HepG2 (cell line): Measurements from ENCODE around the gene NIPAL4. TPM values are rescaled to one million over a fixed set of nuclear protein-coding genes. Genes with fewer than 3 reads are reported as not detected.

Experiments
- BCLAF1 ChIP-seq: fragments of 450-650 bp; IDR thresholded peaks from 2 replicates; pipeline ENCODE4 v1.6.1; 2017; ENCODE audit warnings: mild to moderate bottlenecking
- CSRNP2 ChIP-seq: sonication (generic); formaldehyde crosslinking; conservative IDR thresholded peaks from 2 replicates; pipeline ENCODE4 v1.8.0; 2022; ENCODE audit warnings: low read depth, missing genetic modification reagents
- FIP1L1 ChIP-seq: fragments of 200-400 bp; formaldehyde crosslinking; IDR thresholded peaks from 2 replicates; pipeline ENCODE4 v1.6.1; 2018; ENCODE audit warnings: low read depth, mild to moderate bottlenecking, low read length, moderate library complexity, borderline replicate concordance; ENCODE audit not compliant: insufficient read depth
- FOXM1 ChIP-seq: sonication (generic); formaldehyde crosslinking; IDR thresholded peaks from 2 replicates; pipeline ENCODE4 v1.5.0; 2020; ENCODE audit warnings: missing genetic modification reagents
- HCFC1 ChIP-seq: fragments of 150-350 bp; IDR thresholded peaks from 2 replicates; pipeline ENCODE4 v1.6.1; 2014; ENCODE audit warnings: low read depth, low read length
- IRF2 ChIP-seq: IDR thresholded peaks from 2 replicates; pipeline ENCODE4 v1.6.1; 2018; ENCODE audit warnings: missing genetic modification reagents, missing compliant biosample characterization
- NBN ChIP-seq: fragments of 450-650 bp; conservative IDR thresholded peaks from 2 replicates; pipeline ENCODE4 v1.6.1; 2017
- NR2F6 ChIP-seq, 2 experiments: IDR thresholded peaks; 2 replicates each; pipeline ENCODE4 v1.6.1; 2016; ENCODE audit warnings: antibody characterized with exemption in 1 of 2, mild to moderate bottlenecking in 1 of 2
- PAXIP1 ChIP-seq: sonication (generic); formaldehyde crosslinking; conservative IDR thresholded peaks from 2 replicates; pipeline ENCODE4 v1.4.0; 2020; ENCODE audit warnings: mild to moderate bottlenecking, missing genetic modification reagents, moderate library complexity
- PCBP1 ChIP-seq: fragments of 200-400 bp; formaldehyde crosslinking; IDR thresholded peaks from 2 replicates; pipeline ENCODE4 v1.6.1; 2017; ENCODE audit warnings: mild to moderate bottlenecking, low read depth, low read length, borderline replicate concordance
- RARA ChIP-seq: IDR thresholded peaks from 2 replicates; pipeline ENCODE4 v1.6.1; 2016; ENCODE audit warnings: missing genetic modification reagents, missing compliant biosample characterization
- REL ChIP-seq: sonication (generic); formaldehyde crosslinking; conservative IDR thresholded peaks from 2 replicates; pipeline ENCODE4 v1.8.0; 2022; ENCODE audit warnings: mild to moderate bottlenecking, missing genetic modification reagents, moderate library complexity
- SCMH1 ChIP-seq: sonication (generic); formaldehyde crosslinking; IDR thresholded peaks from 2 replicates; pipeline ENCODE4 v1.9.0; 2021; ENCODE audit warnings: missing genetic modification reagents, mild to moderate bottlenecking, borderline replicate concordance
- SRSF9 ChIP-seq: fragments of 200-400 bp; formaldehyde crosslinking; IDR thresholded peaks from 2 replicates; pipeline ENCODE4 v1.6.1; 2018; ENCODE audit warnings: borderline replicate concordance, mild to moderate bottlenecking, low read depth, low read length; ENCODE audit not compliant: insufficient read depth, poor library complexity, severe bottlenecking
- STAG1 ChIP-seq: sonication (generic); formaldehyde crosslinking; IDR thresholded peaks from 2 replicates; pipeline ENCODE4 v1.4.0; 2020; ENCODE audit warnings: missing genetic modification reagents
- ZBTB1 ChIP-seq: sonication (generic); formaldehyde crosslinking; IDR thresholded peaks from 2 replicates; pipeline ENCODE4 v1.4.0; 2020; ENCODE audit warnings: missing genetic modification reagents, borderline replicate concordance
- ZKSCAN5 ChIP-seq: sonication (generic); formaldehyde crosslinking; IDR thresholded peaks from 2 replicates; pipeline ENCODE4 v1.5.1; 2020; ENCODE audit warnings: mild to moderate bottlenecking, missing genetic modification reagents
- ZNF556 ChIP-seq: sonication (generic); formaldehyde crosslinking; IDR thresholded peaks from 2 replicates; pipeline ENCODE4 v1.4.0; 2020; ENCODE audit warnings: mild to moderate bottlenecking, missing genetic modification reagents, borderline replicate concordance
- ZNF558 ChIP-seq: sonication (generic); formaldehyde crosslinking; IDR thresholded peaks from 2 replicates; pipeline ENCODE4 v1.9.0; 2022; ENCODE audit warnings: mild to moderate bottlenecking, missing genetic modification reagents, borderline replicate concordance
- ZSCAN20 ChIP-seq: sonication (generic); formaldehyde crosslinking; IDR thresholded peaks from 2 replicates; pipeline ENCODE4 v1.4.0; 2020; ENCODE audit warnings: missing genetic modification reagents, mild to moderate bottlenecking, borderline replicate concordance
- ZSCAN22 ChIP-seq: sonication (generic); formaldehyde crosslinking; IDR thresholded peaks from 2 replicates; pipeline ENCODE4 v1.4.0; 2020; ENCODE audit warnings: mild to moderate bottlenecking, missing genetic modification reagents
- ZSCAN25 ChIP-seq: sonication (generic); formaldehyde crosslinking; IDR thresholded peaks from 2 replicates; pipeline ENCODE4 v1.8.0; 2022; ENCODE audit warnings: mild to moderate bottlenecking, missing genetic modification reagents
- polyA plus RNA-seq, 8 experiments: library from polyadenylated mRNA; depleted of rRNA in 3 of 8; stranded (reverse) in 7 of 8; unstranded in 1 of 8; fragments of >200 nt; fragmentation: Illumina TruSeq in 4 of 8; extraction: Trizol in 4 of 8; gene quantifications; 2 replicates each; pipeline versions ENCODE4 v1.2.1 to v1.2.3, GENCODE V29; 2011 to 2016; ENCODE audit warnings: low read depth in 4 of 8, missing spikeins in 1 of 8, mixed read lengths in 1 of 8; ENCODE audit not compliant: insufficient read depth in 1 of 8
- total RNA-seq, 5 experiments: library from RNA; depleted of rRNA; stranded (reverse); fragments of >200 nt; fragmentation: Illumina TruSeq; extraction: Trizol; gene quantifications; 2 replicates each; pipeline ENCODE4 v1.2.3, GENCODE V29; 2016; ENCODE audit warnings: low read depth in 1 of 5

The NIPAL4 gene
- total and polyA plus RNA-seq, 2 of the 13 experiments (the other 11 are each of a cell fraction or from before 2014, with no cell fraction given) = not detected

GRCh38 chr5:157479612-157480510 lies 19.8 kb downstream of the NIPAL4 start (continued):
- no peak for TF ChIP-seq BCLAF1
- no peak for TF ChIP-seq ZSCAN25 (CRISPR knock-in tag)
- TF ChIP-seq ZBTB1 = no peak
- TF ChIP-seq SCMH1 (CRISPR knock-in tag) = no peak
- no peak for TF ChIP-seq IRF2 (CRISPR knock-in tag)
- no peak for TF ChIP-seq FOXM1 (CRISPR knock-in tag)
- peak; percentile 30; the same call in 1 of the 2 replicates for TF ChIP-seq NR2F6 (IDR thresholded peaks at IDR 0.05)
- TF ChIP-seq NR2F6 (CRISPR knock-in tag; IDR thresholded peaks at IDR 0.05) = no peak
- peak; percentile 60 for TF ChIP-seq PAXIP1 (CRISPR knock-in tag)
- no peak for TF ChIP-seq STAG1
- TF ChIP-seq SRSF9 = no peak
- TF ChIP-seq ZKSCAN5 (CRISPR knock-in tag) = no peak
- no peak for TF ChIP-seq CSRNP2 (CRISPR knock-in tag)
- TF ChIP-seq RARA = no peak
- no peak for TF ChIP-seq ZSCAN22 (CRISPR knock-in tag)
- no peak for TF ChIP-seq ZNF556 (CRISPR knock-in tag)
- TF ChIP-seq HCFC1 = no peak
- TF ChIP-seq ZSCAN20 = peak; percentile 85; the same call in 1 of the 2 replicates
- TF ChIP-seq REL (CRISPR knock-in tag) = no peak
- no peak for TF ChIP-seq NBN
- no peak for TF ChIP-seq PCBP1
- no peak for TF ChIP-seq FIP1L1
- no peak for TF ChIP-seq ZNF558 (CRISPR knock-in tag)
